H9 (cell line): Measurements from ENCODE around the gene TIAM1. TPM values are rescaled to one million over a fixed set of nuclear protein-coding genes. Genes with fewer than 3 reads are reported as not detected.

Source experiments
- DNase-seq: peaks from one replicate; pipeline ENCODE4 v3.0.0-alpha.2; 2017
- H2AFZ ChIP-seq: one replicate; pipeline ENCODE4 v1.6.1; 2013; ENCODE audit warnings: mild to moderate bottlenecking, low read length, control low read depth, moderate library complexity
- H2AK5ac ChIP-seq: 2 replicates; pipeline ENCODE4 v1.6.1; 2013; ENCODE audit warnings: low read length, control low read depth, mixed read lengths; ENCODE audit not compliant: insufficient read length
- H2BK120ac ChIP-seq: one replicate; pipeline ENCODE4 v1.6.1; 2013; ENCODE audit warnings: low read depth, mild to moderate bottlenecking, low read length, control low read depth, inconsistent platforms; ENCODE audit not compliant: poor library complexity, severe bottlenecking
- H2BK12ac ChIP-seq: 2 replicates; pipeline ENCODE4 v1.6.1; 2013; ENCODE audit warnings: low read length, control low read depth, mixed read lengths, low read depth; ENCODE audit not compliant: insufficient read length
- H2BK15ac ChIP-seq: 2 replicates; pipeline ENCODE4 v1.6.1; 2013; ENCODE audit warnings: low read depth, low read length, control low read depth
- H2BK20ac ChIP-seq: one replicate; pipeline ENCODE4 v1.6.1; 2013; ENCODE audit warnings: low read depth, mild to moderate bottlenecking, low read length, control low read depth, inconsistent platforms; ENCODE audit not compliant: poor library complexity, severe bottlenecking
- H2BK5ac ChIP-seq: 2 replicates; pipeline ENCODE4 v1.6.1; 2013; ENCODE audit warnings: low read length, control low read depth, mixed read lengths; ENCODE audit not compliant: insufficient read length
- H3K14ac ChIP-seq: 2 replicates; pipeline ENCODE4 v1.6.1; 2013; ENCODE audit warnings: low read length, control low read depth; ENCODE audit not compliant: insufficient read depth
- H3K18ac ChIP-seq: 2 replicates; pipeline ENCODE4 v1.6.1; 2013; ENCODE audit warnings: low read depth, mild to moderate bottlenecking, mixed read lengths, low read length, control low read depth; ENCODE audit not compliant: insufficient read length
- H3K23ac ChIP-seq: 2 replicates; pipeline ENCODE4 v1.6.1; 2013; ENCODE audit warnings: low read length, control low read depth, mixed read lengths, low read depth; ENCODE audit not compliant: insufficient read length
- H3K23me2 ChIP-seq: 2 replicates; pipeline ENCODE4 v1.6.1; 2013; ENCODE audit warnings: low read depth, mild to moderate bottlenecking, mixed read lengths, low read length, control low read depth; ENCODE audit not compliant: insufficient read length, poor library complexity, severe bottlenecking
- H3K27ac ChIP-seq: 2 replicates; pipeline ENCODE4 v1.5.1; 2013; ENCODE audit warnings: low read length, control low read depth, mixed read lengths, low read depth; ENCODE audit not compliant: insufficient read length
- H3K27me3 ChIP-seq: 2 replicates; pipeline ENCODE4 v1.6.1; 2013; ENCODE audit warnings: low read length, control low read depth, inconsistent platforms; ENCODE audit not compliant: insufficient read depth
- H3K4ac ChIP-seq: 2 replicates; pipeline ENCODE4 v1.6.1; 2013; ENCODE audit warnings: low read depth, mild to moderate bottlenecking, control low read depth, inconsistent platforms, low read length, moderate library complexity
- H3K4me1 ChIP-seq: 2 replicates; pipeline ENCODE4 v1.6.1; 2013; ENCODE audit warnings: low read length, control low read depth, inconsistent platforms; ENCODE audit not compliant: insufficient read depth
- H3K4me2 ChIP-seq: 2 replicates; pipeline ENCODE4 v1.6.1; 2013; ENCODE audit warnings: low read length, control low read depth, mixed read lengths; ENCODE audit not compliant: insufficient read length, insufficient read depth
- H3K56ac ChIP-seq: 2 replicates; pipeline ENCODE4 v1.6.1; 2013; ENCODE audit warnings: low read depth, mild to moderate bottlenecking, mixed read lengths, low read length, control low read depth; ENCODE audit not compliant: insufficient read length
- H3K79me1 ChIP-seq: 2 replicates; pipeline ENCODE4 v1.6.1; 2013; ENCODE audit warnings: low read depth, mild to moderate bottlenecking, moderate library complexity, low read length, control low read depth, inconsistent platforms; ENCODE audit not compliant: insufficient read depth, poor library complexity, severe bottlenecking
- H3K79me2 ChIP-seq: 2 replicates; pipeline ENCODE4 v1.6.1; 2013; ENCODE audit warnings: low read length, control low read depth, inconsistent platforms; ENCODE audit not compliant: insufficient read depth
- H3K9ac ChIP-seq: 2 replicates; pipeline ENCODE4 v1.6.1; 2013; ENCODE audit warnings: low read length, control low read depth, mixed read lengths; ENCODE audit not compliant: insufficient read length; ENCODE audit errors: extremely low read depth
- H3K9me3 ChIP-seq: one replicate; pipeline ENCODE4 v1.6.1; 2013; ENCODE audit warnings: low read depth, low read length, inconsistent platforms; ENCODE audit not compliant: control insufficient read depth
- H3T11ph ChIP-seq: one replicate; pipeline ENCODE4 v1.6.1; 2013; ENCODE audit warnings: mild to moderate bottlenecking, low read length, control low read depth, inconsistent platforms
- H4K20me1 ChIP-seq: one replicate; pipeline ENCODE4 v1.6.1; 2013; ENCODE audit not compliant: control insufficient read depth, insufficient read length, insufficient read depth
- H4K5ac ChIP-seq: 2 replicates; pipeline ENCODE4 v1.6.1; 2013; ENCODE audit warnings: low read depth, mild to moderate bottlenecking, mixed read lengths, low read length, control low read depth; ENCODE audit not compliant: insufficient read length
- H4K8ac ChIP-seq: replicated peaks from 2 replicates; pipeline ENCODE4 v1.6.1; 2013; ENCODE audit warnings: low read length, control low read depth, mixed read lengths, low read depth; ENCODE audit not compliant: insufficient read length
- H4K91ac ChIP-seq: 2 replicates; pipeline ENCODE4 v1.6.1; 2013; ENCODE audit warnings: low read depth, mild to moderate bottlenecking, moderate library complexity, mixed read lengths, low read length, control low read depth; ENCODE audit not compliant: insufficient read length
- H3K27ac Mint-ChIP-seq, 3 experiments: 2 replicates in 2 of 3; 3 replicates in 1 of 3; pipeline ENCODE4 v1.8.0; 2020 to 2021; ENCODE audit warnings: mixed read lengths in 3 of 3, mild to moderate bottlenecking in 1 of 3, moderate library complexity in 1 of 3
- H3K27me3 Mint-ChIP-seq: 2 replicates; pipeline ENCODE4 v1.8.0; 2021; ENCODE audit warnings: low read depth, mild to moderate bottlenecking, moderate library complexity, mixed read lengths
- H3K36me3 Mint-ChIP-seq, 3 experiments: 2 replicates in 2 of 3; 3 replicates in 1 of 3; pipeline ENCODE4 v1.8.0; 2020 to 2021; ENCODE audit warnings: low read depth in 3 of 3, mixed read lengths in 3 of 3; ENCODE audit not compliant: insufficient read depth in 1 of 3
- H3K4me1 Mint-ChIP-seq, 2 experiments: 2 replicates each; pipeline ENCODE4 v1.8.0; 2020; ENCODE audit warnings: mixed read lengths in 2 of 2
- H3K4me3 Mint-ChIP-seq, 2 experiments: 2 replicates in 1 of 2; 3 replicates in 1 of 2; pipeline ENCODE4 v1.8.0; 2020 to 2021; ENCODE audit warnings: mild to moderate bottlenecking in 2 of 2, mixed read lengths in 2 of 2, moderate library complexity in 1 of 2
- H3K9me3 Mint-ChIP-seq, 2 experiments: 2 replicates in 1 of 2; 3 replicates in 1 of 2; pipeline ENCODE4 v1.8.0; 2020; ENCODE audit warnings: mild to moderate bottlenecking in 2 of 2, mixed read lengths in 2 of 2, moderate library complexity in 1 of 2
- WGBS: extraction: QIAGEN DNeasy Blood & Tissue Kit; methylation state at CpG from one replicate; pipeline ENCODE4 v1.1.7; 2013; ENCODE audit warnings: missing lambda C conversion rate, low lambda C conversion rate, mixed read lengths; ENCODE audit not compliant: insufficient read length; ENCODE audit errors: extremely low coverage; 5-methylcytosine and 5-hydroxymethylcytosine counted together
- total RNA-seq: library from RNA; stranded (reverse); gene quantifications from 2 replicates; pipeline ENCODE4 v1.2.1, GENCODE V29; 2021
- TF ChIP-seq, protein P1 (sequence below): fragments of 200-600 bp; sonication (generic); conservative IDR thresholded peaks from 3 replicates; pipeline ENCODE4 v1.8.0; 2021; ENCODE audit warnings: antibody characterized with exemption, mild to moderate bottlenecking

The TIAM1 gene
- total RNA-seq, 1 experiment from 2014 or later: 23.1 TPM

DNA sequence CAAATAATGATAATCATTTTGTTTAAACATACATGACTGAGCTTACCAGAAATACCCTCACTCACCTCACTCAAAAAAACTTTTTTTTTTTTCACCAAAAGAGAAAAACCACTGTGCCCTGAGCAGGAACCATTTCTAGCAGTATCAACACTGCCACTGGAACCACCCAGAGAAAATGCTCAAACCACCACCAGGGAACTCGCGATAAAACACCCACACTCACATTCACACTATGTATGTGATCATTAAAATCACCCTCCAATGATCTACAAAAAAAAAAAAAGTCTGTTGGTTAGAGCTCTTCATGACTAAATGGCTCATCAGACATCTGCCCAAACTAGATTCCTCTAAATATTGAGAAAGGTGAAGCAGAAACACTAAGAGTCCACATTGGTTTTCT lies 11.5 kb downstream of the TIAM1 start:
- no peak overlapping the region for H4K8ac ChIP-seq
- H3K36me3 Mint-ChIP-seq: peaks cover 7 to 26% (median 20%) of the 10 kb centered on the region in 3 experiments
- H2AK5ac ChIP-seq: no peak overlapping the region
- no peak overlapping the region for H2BK12ac ChIP-seq
- no peak overlapping the region for H3K4me3 Mint-ChIP-seq
- H2AFZ ChIP-seq: no peak overlapping the region
- TF ChIP-seq, protein P1, sequence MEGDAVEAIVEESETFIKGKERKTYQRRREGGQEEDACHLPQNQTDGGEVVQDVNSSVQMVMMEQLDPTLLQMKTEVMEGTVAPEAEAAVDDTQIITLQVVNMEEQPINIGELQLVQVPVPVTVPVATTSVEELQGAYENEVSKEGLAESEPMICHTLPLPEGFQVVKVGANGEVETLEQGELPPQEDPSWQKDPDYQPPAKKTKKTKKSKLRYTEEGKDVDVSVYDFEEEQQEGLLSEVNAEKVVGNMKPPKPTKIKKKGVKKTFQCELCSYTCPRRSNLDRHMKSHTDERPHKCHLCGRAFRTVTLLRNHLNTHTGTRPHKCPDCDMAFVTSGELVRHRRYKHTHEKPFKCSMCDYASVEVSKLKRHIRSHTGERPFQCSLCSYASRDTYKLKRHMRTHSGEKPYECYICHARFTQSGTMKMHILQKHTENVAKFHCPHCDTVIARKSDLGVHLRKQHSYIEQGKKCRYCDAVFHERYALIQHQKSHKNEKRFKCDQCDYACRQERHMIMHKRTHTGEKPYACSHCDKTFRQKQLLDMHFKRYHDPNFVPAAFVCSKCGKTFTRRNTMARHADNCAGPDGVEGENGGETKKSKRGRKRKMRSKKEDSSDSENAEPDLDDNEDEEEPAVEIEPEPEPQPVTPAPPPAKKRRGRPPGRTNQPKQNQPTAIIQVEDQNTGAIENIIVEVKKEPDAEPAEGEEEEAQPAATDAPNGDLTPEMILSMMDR: no peak
- no peaks in the 10 kb centered on the region for H4K20me1 ChIP-seq
- H3K27ac Mint-ChIP-seq: no peak overlapping the region
- no peak overlapping the region for H4K91ac ChIP-seq
- H3K27ac ChIP-seq: no peak overlapping the region
- H2BK5ac ChIP-seq: no peak overlapping the region
- no peak overlapping the region for H3K4me2 ChIP-seq
- no peaks in the 10 kb centered on the region for H3K4me1 ChIP-seq
- no CpG with 5 or more reads among the region's 2 CpGs for WGBS
- H2BK20ac ChIP-seq: no peak overlapping the region
- H3K9ac ChIP-seq: no peak overlapping the region
- 0 out of 4 replicates have a peak, but pooled peaks cover 0 to 2% of the 10 kb centered on the region in 2 experiments for H3K4me1 Mint-ChIP-seq
- no peaks in the 10 kb centered on the region for H3K79me1 ChIP-seq
- H3K4ac ChIP-seq: no peak overlapping the region
- H3K27me3 ChIP-seq: no peaks in the 10 kb centered on the region
- H3K23ac ChIP-seq: no peak overlapping the region
- no peak for DNase-seq
- no peak overlapping the region for H2BK120ac ChIP-seq
- no peak overlapping the region for H4K5ac ChIP-seq
- no peak overlapping the region for H3T11ph ChIP-seq
- no peak overlapping the region for H3K14ac ChIP-seq
- H3K79me2 ChIP-seq: no peaks in the 10 kb centered on the region; the same call in 1 of the 2 replicates
- 0 out of 5 replicates have a peak, but pooled peaks cover 0 to 4% of the 10 kb centered on the region in 2 experiments for H3K9me3 Mint-ChIP-seq
- H3K56ac ChIP-seq: no peak overlapping the region
- no peak overlapping the region for H2BK15ac ChIP-seq
- no peaks in the 10 kb centered on the region for H3K9me3 ChIP-seq
- no peak overlapping the region for H3K18ac ChIP-seq
- H3K27me3 Mint-ChIP-seq: no peaks in the 10 kb centered on the region
- no peaks in the 10 kb centered on the region for H3K23me2 ChIP-seq
